Retinal pigment epithelial cell (primary cell): ENCODE measurements around the gene OSBPL6.
"Not testable (repeated sequence)": the region's sequence is repeated elsewhere in the genome, so short reads cannot be mapped to it uniquely, and the experiment has no call there.

ENCODE experiments used
- DNase-seq: peaks from one replicate; pipeline ENCODE4 v3.0.0-alpha.2; 2010; ENCODE audit warnings: low read depth
- H3K4me3 ChIP-seq: 2 replicates; pipeline ENCODE4 v1.5.1; 2011; ENCODE audit warnings: mild to moderate bottlenecking, low read length, control low read depth, moderate library complexity
- CTCF ChIP-seq: conservative IDR thresholded peaks from 2 replicates; pipeline ENCODE4 v1.5.1; 2011; ENCODE audit warnings: low read depth, low read length, control low read depth, inconsistent platforms

Gene OSBPL6

GRCh38 chr2:178401994-178402437 is 207.7 kb downstream of the OSBPL6 start:
- no peak for TF ChIP-seq CTCF
- DNase-seq, result no peak
- H3K4me3 ChIP-seq, result no peak overlapping the region

GRCh38 chr2:178403671-178404306 is 209.5 kb downstream of the OSBPL6 start:
- H3K4me3 ChIP-seq, result no peak overlapping the region
- no peak for TF ChIP-seq CTCF
- DNase-seq, result no peak

DNA sequence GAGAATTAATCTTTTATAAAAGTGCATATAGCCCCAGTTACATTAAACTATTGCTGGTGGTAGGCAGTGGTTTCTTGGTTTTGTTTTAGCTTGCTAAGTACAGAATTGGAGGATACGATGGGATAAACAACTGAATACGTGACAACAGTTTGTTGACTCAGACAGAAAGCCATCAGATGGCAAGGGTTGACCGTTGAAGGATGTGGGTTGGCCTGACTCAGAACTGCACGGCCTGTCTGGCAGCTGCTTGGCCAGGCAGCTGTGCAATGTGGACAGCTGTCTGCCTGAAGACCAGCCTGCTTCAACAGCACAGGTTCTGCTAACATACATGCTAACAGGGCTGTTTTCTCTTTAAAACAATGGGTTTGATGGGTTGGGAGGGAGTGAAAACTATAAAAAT is 210.1 kb downstream of the OSBPL6 start:
- H3K4me3 ChIP-seq, result no peak overlapping the region
- no peak for TF ChIP-seq CTCF
- DNase-seq, result no peak

GRCh38 chr2:178409261-178409660 is 214.9 kb downstream of the OSBPL6 start:
- TF ChIP-seq CTCF, result no peak
- no peak overlapping the region for H3K4me3 ChIP-seq
- no peak for DNase-seq

- DNase-seq, result no peak
- H3K4me3 ChIP-seq, result no peak overlapping the region
- no peak for TF ChIP-seq CTCF
These were observed 217.7 kb downstream of the OSBPL6 start for GRCh38 chr2:178412047-178412446.

GRCh38 chr2:178412453-178412852 is 218.1 kb downstream of the OSBPL6 start:
- not testable (repeated sequence) for DNase-seq, H3K4me3 ChIP-seq

DNA sequence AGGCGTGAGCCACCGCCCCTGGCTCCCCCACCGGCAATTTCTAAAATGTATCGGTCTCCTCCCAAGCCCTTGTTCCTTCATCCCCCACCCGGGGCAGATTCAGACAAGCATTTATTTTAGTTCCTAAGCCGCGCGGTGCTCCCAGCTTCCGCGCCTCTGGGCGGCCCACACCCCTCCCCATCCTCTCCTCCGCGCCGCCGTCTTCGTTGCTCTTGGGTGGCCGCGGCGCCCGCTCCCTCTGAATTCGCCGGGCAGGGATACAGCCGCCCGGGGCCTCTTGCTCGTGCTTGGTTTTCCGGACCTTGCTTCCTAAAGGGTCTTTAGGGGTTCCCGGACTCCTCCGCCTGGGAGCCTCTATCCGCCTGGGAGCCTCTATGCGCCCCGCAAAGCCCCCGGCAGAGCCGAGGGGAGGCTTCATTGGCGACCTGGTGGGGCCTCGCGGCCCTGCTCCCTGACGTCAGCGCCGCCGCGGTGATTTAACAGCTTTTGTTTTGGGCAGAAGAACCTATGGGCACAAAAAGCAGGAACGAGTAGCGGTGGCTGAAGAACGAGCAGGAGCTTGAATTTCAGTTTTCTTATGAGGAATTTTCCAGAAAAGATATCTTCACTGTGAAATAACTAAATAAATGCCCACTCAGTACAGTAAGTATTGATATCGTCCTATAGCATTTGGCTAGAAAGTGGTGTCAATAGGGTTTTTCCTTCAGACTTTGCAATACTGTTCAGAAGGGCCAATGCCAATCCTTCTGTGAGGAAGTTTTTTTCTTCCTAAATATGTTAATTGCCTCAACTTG is 219.4 kb downstream of the OSBPL6 start:
- no peak for TF ChIP-seq CTCF
- H3K4me3 ChIP-seq, result peak overlapping the region; percentile 56
- DNase-seq, result peak; percentile 12
